Fibroblast of villous mesenchyme (primary cell): ENCODE measurements around the gene RTN4. TPM values are rescaled to one million over a fixed set of nuclear protein-coding genes. Genes with fewer than 3 reads are reported as not detected.

Experiments used
- DNase-seq: peaks from one replicate; pipeline ENCODE4 v3.0.0-alpha.2; 2010; ENCODE audit warnings: low read depth
- H3K4me3 ChIP-seq: 2 replicates; pipeline ENCODE4 v1.5.1; 2011; ENCODE audit warnings: low read depth, mild to moderate bottlenecking, low read length
- CTCF ChIP-seq: IDR thresholded peaks from 2 replicates; pipeline ENCODE4 v1.5.1; 2012; ENCODE audit warnings: low read depth, mild to moderate bottlenecking, low read length; ENCODE audit not compliant: insufficient read depth
- total RNA-seq: library from RNA; depleted of rRNA; stranded (reverse); fragments of >200 nt; gene quantifications from 2 replicates; pipeline ENCODE4 v1.2.3, GENCODE V29; 2012

RTN4 gene
- total RNA-seq, 1 donor = 262 TPM

GRCh38 chr2:54954705-54955357 is 95.4 kb downstream of the RTN4 start:
- no peak for DNase-seq
- H3K4me3 ChIP-seq = no peak overlapping the region
- TF ChIP-seq CTCF = no peak

GRCh38 chr2:54954158-54954557 is 96.1 kb downstream of the RTN4 start:
- no peak overlapping the region for H3K4me3 ChIP-seq
- TF ChIP-seq CTCF = no peak
- no peak for DNase-seq

GRCh38 chr2:54952978-54953456 is 97.2 kb downstream of the RTN4 start:
- peak; percentile 49 for DNase-seq
- TF ChIP-seq CTCF = no peak
- H3K4me3 ChIP-seq = no peak overlapping the region

- H3K4me3 ChIP-seq = no peak overlapping the region
- DNase-seq = no peak
- TF ChIP-seq CTCF = no peak
Observed at GRCh38 chr2:54952425-54952824, 97.8 kb downstream of the RTN4 start.

GRCh38 chr2:54950811-54951210 is 99.4 kb downstream of the RTN4 start:
- no peak overlapping the region for H3K4me3 ChIP-seq
- no peak for DNase-seq
- no peak for TF ChIP-seq CTCF

- H3K4me3 ChIP-seq = no peak overlapping the region
- DNase-seq = no peak
- TF ChIP-seq CTCF = no peak
Observed at GRCh38 chr2:54949431-54949830, 100.8 kb downstream of the RTN4 start.

GRCh38 chr2:54948120-54948519 is 102.1 kb downstream of the RTN4 start:
- no peak for TF ChIP-seq CTCF
- H3K4me3 ChIP-seq = no peak overlapping the region
- DNase-seq = no peak
